RPMI7951 (cell line): ENCODE measurements around the gene ZXDC. TPM values are rescaled to one million over a fixed set of nuclear protein-coding genes. Genes with fewer than 3 reads are reported as not detected.

Experiments
- DNase-seq: peaks from one replicate; pipeline ENCODE4 v3.0.0-alpha.2; 2012; ENCODE audit warnings: low read depth
- total RNA-seq: library from RNA; depleted of rRNA; stranded (reverse); fragments of >200 nt; shearing (Covaris generic); gene quantifications from 2 replicates; pipeline ENCODE4 v1.2.3, GENCODE V29; 2014

The ZXDC gene
- total RNA-seq, 1 experiment from 2014 or later: 12.4 TPM

DNA sequence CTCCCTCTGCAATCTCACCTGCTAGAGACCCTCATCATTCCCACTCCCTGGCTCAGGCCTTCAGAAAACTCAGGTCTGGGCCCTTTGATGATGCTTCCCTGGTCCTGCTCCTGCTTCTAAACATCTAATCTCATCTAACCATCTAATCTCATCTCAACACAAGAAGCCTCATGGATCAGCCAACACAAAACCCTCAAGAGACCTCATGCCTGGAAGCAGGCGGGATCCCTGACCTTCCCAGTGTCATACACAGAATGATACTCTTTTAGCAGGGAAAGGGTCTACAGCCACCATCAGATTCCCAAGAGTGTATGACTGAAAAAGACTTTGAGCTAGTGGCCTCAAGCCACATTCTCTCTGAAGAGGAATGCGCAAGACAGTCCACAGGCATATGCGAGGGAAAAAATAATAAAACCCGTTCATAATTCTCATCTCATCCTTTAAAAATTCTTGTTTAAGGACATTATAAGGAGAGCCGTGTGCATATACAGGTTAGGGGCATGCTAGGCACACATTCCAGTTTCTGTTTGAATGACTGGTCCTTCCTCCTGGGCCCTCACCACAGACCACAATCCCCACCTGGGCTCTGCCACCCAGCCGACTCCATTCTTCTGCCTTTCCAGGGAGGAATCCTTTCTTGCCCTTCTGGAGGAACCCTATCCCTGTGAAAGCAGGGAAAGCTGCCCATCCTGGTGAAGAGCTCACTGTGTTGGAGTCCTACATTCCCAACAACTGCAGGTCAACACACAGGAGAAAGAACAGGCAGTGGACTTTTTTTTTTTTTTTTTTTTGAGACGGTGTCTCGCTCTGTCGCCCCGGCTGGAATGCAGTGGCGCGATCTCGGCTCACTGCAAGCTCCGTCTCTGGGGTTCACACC lies 2.2 kb downstream of the ZXDC start:
- no peak for DNase-seq

DNA sequence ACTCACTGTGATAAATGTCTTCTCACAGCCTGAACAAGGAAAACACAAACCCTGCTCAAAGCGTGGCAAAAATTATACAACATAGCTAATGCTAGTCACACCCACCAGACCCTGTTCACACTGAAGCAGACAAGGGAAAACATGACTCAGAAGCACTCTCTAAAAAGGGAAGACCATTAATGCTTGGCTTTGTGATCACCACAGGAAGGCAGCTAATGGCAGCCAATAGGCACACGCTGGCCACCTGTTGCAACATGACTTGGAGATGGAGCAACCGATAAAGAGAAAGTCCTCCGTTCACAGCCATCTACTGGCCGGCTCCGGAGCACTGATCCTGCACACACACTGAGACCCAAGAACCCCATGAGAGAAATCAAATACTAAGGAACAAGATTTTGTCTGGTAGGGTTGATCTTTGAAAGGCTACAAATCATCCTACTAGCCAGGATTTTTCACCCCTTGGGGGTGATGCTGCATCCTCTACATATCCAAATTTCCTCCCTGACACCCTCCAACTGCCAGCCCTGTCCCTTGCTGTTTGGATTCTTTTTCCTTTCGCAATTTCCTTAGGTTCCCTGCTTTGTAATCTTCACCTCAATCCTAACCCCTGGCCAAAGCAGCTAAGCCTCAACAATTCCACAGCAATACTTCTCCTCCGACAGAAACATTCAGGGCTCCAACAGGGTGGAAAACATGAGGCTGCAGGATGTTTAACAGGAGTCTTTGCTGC lies 3.2 kb downstream of the ZXDC start:
- DNase-seq: peak; percentile 89

DNA sequence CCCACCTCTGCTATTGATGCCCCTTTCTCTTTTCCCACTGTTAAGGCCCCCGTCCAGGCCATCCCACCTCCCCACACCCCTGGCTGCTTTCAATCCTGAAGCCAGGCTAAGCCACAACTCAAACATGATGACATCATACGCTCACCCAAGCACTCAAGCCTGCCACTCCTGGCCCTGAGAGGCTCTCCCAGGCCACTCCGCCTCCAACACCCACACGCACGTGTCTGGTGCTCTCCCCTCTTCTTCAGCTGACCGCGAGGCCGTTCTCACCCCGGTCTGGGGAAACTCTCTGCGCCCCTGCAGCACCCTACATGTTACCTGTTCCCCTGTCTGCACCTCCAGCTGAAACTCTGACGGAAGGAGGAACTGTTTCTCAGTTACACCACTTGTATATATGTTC lies 6.2 kb downstream of the ZXDC start:
- no peak for DNase-seq

DNA sequence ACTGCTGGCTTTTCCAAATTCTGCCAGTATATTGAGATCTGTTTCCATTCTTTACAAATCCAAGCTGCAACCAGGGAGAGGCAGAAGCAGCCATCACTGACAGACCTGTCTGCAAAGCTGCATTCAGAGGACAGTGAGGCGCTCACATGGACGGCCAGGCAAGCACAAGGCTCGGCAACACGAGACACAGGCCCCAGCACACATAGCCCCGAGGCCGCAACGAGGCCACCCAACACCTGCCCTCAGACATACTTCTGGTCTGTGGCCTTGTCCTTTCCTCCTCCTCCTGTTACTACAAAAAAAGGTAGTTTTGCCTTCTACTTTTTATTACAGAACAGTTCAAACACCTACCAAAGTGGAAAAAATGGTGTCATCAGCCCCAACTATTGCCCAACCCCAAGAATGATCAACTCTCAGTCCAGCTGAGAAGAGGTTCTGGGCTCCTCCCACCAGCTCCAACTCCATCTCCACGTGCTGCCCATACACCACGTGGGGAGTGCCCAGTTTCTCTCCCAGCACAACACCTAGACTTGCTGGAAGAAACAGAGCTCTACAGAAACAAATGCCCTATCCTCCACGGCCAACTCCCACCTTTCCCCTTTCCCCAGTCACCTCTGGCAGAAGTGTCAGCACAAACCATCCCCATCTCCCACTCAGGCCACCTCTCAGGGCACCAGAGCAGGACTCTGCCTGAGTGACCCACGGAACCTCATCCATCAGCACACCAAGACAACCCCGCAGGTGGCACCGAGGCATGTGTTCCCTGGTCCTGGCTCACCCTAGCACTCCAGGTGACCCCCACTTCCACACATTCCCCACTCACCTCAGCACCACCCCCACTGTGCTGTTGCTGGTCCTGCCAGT lies 7.4 kb downstream of the ZXDC start:
- DNase-seq: no peak

DNA sequence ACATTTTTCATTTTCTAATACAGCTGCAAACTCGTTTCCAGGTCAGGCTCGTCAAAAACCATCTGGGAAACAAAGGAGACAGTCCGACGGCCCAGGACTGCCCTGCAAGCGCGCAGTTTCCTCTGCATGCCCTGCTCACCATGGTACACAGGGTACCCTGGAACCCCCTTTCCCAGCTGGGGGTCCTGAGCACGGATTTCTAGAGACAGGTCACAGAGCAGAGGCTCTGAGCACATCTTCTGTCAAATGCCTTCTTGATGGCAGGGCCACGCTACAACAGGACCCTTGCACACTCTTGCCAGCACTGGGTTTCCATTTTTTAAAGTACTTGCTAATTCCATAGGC lies 8.1 kb downstream of the ZXDC start:
- DNase-seq: no peak

DNA sequence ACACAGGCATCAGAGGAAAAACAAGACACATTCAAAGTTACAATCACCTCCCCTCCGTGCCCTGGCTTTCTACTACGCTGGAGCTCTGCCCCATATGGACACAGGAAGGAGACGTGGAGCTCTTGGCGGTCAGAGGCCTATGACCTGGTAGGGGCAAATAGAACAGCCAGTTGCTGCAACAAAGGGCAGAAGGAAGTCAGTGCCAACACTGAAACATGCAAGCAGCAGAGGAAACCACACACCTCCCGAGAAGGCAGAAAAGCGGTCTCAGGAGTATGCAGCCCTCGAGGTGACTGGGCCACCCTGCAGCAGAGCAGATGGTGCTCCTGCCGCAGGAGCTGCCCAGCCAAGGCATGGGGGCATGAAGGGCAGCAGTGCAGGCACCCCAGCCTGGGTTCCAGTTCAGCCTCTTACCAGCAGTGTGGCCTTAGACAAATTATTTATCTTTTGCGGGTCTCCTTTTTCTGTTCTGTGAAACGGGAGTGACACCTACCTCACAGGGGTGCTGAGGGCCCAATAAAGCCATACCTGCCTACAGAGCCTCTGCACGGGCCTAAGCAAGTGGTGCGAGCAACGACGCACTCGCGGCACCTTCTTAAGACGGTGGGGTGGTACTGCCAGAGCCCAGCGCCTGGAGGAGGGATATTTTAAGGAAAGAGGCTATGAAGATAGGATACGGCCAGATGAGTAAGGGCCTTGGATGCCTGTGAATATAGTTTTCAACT lies 8.6 kb downstream of the ZXDC start:
- no peak for DNase-seq

DNA sequence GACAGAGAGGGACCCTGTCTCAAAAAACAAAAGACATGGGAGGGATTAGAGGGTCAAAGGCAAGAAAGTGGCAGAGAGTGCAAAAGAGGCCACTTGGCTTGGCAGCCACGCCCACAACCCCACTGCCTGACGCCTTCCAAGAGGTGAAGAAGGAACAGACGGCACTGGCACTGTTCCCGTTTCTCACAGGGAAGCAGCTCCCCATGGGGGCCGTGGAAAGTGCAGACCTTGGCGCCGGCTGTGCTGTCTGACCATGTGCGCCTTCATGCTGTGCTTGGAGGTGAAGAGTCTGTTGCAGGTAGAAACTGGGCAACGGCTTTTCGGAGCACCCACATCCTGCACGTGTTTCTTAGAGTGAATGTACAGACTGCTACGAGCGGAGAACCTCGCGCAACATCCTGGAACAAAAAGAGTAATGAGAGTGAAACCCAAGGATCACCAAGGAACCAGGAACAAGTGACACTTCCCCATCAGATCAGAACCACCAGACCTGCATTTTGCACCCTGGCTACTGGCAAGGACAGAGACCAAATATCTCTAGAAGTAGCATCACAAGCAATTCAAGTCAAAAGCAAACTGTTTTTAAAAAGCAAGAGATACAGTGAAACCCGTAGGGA lies 9.7 kb downstream of the ZXDC start:
- DNase-seq: no peak

DNA sequence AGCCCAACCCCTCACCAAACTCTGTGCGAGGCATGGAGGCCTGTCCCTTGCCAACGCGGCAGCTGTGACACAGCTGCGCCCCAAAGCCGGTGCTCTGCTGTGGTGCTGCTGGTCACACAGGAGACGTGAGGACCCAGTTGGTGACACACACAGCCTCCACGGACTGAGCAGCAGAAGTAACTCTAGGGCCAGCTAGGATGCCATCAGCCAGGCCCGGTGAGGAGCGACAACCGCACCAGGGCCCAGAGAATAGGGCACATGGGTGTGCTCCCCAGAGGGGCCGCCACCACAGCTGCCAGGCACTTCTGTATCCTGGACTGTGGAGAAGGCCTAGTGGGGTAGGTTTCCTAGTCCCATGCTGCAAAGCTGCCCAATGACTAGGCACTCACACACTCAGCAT lies 10.7 kb downstream of the ZXDC start:
- no peak for DNase-seq

DNA sequence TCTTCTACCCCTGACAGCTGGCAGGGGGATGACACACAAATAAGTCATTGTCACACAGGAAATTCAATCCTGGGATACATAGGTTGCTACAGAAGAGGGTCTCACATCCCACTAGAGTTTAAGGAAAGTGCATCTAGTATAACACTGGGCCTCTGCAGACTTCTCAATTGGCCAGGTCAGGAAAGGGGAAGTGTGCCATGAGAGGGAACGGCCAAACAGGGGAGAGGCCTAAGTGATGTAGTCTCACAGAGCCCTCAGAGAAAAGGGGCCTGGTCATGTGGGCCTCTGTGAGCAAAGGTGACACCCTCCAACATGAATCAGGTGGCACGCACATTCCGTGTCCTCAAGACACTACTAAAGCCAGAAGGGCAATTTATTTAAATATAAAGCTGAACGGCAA lies 11.2 kb downstream of the ZXDC start:
- DNase-seq: no peak

DNA sequence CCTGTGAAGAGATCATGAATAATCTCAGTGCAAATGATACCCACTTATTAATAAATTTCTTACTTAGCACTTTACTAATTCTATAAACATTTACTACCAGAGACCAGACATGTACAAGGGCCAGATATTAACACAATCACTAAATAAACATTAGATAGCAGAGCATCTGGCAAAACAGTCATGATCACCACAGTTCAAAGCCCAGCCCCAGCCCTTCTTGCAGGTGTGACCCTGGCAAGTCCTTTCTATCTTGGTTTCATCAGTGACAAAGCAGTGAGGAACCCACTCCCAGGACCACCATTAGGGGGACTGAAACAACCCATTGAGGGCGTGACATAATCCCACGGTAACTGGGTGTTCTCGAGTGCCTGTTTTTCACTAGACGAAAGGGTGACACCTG lies 11.6 kb downstream of the ZXDC start:
- DNase-seq: no peak

DNA sequence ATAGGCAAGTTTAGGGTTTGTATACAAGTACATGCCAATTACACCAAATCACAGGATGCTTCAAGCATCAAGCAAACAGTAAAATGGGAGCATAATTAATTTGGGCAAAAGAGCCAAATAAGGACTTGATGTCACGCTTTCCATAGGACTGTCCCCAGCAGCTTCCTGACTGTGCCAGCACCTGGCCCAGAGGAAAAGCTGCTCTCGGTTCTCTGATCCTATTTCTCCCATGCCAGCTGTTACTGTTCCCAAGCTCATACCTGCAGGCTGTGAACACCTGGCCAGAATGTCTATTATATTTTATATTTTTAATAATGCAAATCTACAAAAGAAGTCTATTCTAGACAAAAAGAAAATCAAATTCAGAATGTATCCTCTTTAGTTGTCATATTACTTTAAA lies 12.2 kb downstream of the ZXDC start:
- no peak for DNase-seq

DNA sequence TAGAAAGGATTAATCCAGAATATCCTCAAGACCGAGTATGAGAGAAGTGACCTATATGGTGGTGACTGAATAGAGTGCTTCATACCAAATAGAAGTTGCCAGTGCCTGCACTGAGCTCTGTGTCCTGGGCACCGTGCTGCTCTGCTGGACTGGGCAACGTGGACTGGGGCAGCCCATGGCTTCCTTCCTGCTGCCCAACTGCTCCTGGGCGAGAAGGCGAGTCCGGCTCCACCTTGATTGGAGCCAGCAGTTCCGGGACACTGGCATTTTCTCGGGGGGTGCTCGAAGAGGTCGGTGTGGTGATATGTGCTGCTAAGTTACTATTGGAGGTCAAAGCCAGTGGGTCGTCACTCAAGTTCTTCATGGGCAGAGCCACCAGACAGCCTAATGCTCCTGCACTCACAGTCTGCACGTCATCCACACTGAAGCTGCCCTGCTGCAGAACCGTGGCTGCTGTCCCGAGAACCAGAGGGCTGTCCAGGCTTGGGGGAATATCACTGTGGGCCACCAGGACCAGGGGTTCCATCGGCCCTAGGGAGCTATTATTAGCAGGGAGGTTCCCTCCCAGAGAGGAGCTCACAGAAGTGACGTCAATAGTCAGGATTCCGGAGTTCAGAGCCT lies 14.1 kb downstream of the ZXDC start:
- no peak for DNase-seq

DNA sequence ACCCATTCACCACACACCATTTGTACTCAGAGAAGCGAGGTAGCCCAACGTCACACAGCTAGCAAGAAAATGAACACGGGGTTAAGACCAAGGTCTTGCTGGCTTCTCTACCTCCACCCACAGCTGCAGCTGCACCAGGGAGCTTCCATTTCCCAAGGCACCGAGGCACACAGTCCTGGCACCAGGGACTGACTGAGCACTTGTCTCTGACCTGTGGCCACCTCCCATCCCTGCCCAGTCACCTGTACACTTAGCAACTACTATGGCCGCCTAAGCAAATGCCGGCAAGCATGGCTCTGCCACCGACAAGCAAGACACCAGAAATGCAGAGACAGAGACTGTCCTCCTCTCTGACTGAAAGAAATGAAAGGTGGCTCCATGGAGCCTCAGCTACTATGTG lies 15.3 kb downstream of the ZXDC start:
- DNase-seq: no peak

DNA sequence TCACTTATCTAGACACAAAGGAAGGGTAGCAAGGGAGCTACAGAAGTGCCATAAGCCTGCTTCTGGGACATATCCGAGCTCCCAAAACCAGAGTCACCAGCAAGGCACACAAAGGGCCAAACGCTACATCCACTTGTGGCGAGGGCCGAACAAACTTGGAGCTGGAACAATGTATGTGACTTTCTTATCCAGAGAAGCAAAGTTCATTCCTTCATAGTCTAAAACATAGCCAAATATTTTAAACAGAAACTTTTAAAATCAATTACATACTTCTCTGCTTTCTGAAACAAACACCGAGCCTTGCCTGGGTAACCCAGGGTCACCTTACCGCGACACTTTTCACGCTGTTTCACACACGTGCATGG lies 15.9 kb downstream of the ZXDC start:
- DNase-seq: no peak

DNA sequence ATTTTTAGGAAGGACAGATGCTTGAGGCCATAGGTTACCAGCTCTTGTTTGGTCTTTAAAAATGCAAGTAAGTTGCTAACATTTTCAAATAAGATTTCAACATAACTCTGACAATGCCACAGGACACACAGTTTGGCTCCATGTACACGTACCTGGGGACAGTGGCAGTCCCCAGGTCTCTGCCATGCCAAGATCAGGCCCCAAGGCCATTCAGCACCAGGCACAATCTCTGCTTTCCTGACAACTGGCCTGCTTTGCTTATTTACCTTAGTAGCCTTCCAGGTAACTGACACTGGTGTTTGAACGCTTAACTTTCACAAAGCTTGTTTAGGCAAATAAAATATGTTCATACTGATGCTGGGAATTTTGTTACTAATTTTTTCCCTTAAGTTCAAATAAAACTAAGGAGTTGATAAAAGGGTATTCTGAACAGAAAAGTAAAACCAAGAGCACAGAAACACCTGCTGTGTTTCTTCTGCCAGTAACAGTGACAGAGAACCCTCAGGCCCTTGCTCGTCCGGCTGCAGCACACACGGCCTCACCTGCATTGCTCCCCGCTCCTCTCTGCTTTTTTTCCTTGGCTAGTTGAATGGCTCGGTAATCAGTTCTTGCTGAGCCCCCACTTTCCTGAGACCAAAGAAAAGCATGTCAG lies 16.5 kb downstream of the ZXDC start:
- no peak for DNase-seq

DNA sequence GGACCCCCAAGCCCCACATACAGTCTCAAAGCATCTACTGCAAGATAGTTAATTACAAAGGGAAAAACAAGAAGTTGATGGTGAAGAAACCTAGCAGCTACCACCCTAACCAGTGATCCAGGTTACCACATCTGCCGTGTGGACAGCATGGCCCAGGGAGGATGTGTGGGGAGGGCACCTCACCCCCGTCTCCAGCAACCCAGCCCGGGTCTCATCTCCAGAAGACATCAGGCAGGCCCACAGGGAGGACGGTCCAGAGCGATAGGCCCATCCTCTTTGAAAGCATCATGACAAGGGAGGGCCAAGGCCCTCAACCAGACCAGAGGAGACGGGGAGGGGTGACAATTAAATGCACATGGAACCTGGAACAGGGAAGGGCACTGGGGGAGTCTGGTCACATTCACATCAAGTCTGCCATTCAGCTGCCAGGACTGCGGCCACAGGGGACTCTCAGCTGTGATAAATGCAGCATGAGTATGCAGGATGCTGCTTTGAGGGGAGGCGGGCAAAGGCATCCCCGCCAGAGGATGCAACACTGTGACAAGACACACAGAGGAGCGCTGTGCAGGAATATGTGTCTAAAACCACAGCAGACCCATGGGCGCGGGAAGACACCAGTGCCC lies 18.8 kb downstream of the ZXDC start:
- no peak for DNase-seq

DNA sequence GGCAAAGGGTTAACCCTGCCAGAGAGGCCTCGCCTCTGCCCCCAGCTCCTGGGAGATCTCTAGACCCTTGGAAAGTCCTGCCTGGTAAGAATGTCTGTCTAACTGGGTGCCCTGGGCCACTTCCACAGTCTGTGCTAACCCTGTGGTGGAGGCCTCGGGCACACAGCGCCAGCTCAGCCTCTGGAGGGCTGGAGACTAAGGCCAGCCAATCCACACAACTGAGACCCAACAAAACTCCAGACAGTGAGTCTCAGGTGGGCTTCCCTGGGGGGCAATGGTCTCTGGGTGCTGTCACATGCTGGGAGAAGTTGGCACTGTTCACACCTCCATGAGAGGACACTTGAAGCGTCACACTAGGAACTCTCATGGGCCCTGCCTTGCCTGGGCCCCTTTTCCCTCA lies 19.5 kb downstream of the ZXDC start:
- no peak for DNase-seq

DNA sequence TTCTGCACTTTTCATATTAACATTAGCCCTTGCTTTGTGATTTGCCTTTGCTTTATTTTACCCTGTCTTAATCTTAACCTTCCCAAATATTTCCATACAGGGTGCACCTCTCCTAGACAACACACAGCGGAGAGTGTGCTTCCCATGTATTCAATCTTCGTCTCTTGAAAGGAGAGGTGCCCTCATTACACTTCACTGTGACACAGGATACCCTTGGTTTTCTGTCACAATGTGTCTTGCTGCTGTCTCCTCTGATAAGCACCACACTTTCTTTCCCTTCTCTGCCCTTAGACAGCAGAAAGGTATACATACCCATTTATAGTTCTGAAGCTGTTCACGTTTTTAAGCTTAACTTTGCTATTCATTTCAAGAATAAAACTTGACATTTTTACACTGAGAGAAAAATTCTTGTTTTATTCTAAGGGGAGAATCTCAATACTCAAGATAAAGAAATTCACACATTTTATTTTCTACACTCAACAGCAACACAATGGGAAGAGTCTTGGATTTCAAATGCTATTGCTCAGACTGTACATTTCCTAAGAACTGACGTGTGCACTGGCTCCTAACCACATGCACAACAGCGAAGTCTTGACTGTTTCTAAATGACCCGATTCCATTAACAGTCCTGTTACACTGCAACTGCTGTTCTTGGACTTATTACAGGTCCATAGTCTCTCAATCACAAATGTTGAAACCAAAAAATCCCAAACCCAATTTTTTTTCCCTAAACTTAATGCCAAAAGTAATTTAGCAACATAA lies 21.1 kb downstream of the ZXDC start:
- DNase-seq: no peak

DNA sequence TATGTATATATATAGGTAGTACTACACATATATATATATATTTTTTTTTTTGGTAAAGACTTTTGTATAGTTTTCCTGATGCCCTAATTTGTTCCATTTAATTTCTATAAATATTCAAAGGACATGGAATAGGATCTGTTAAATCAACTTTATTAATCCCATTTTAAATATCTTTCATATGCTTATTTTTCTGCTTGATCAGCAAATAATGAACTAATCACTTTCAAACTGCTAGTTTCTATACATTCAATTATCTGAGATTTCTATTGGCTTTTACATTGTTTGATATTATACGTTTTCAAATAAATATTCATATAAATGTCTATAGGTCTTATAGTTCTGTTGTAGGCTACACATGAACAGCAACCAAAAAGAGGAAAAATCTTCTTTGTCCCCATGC lies 21.7 kb downstream of the ZXDC start:
- DNase-seq: no peak
